GM12878 (cell line): ENCODE measurements around the gene CCDC159. TPM values are rescaled to one million over a fixed set of nuclear protein-coding genes. Genes with fewer than 3 reads are reported as not detected.

ENCODE experiments used
- ATAC-seq: fragments of 200-7000 bp; cut with Tn5 transposase; 3 replicates; pipeline ENCODE4 v1.9.1; 2020; ENCODE audit warnings: mild to moderate bottlenecking, moderate library complexity
- BruUV-seq: library from RNA; stranded (reverse); fragments of 400-500 nt; replicated peaks from 2 replicates; lab custom pipeline; 2021; lab: Mats Ljungman, UMichigan
- CTCF ChIA-PET: fragments of 300-600 bp; sonication (Branson Sonifier 250); formaldehyde crosslinking; extraction: SDS; loops from one replicate; lab custom pipeline; 2021; ENCODE audit warnings: inconsistent platforms; lab: Yijun Ruan, JAX
- POLR2A ChIA-PET: fragments of 350-600 bp; formaldehyde crosslinking; extraction: SDS; loops from one replicate; lab custom pipeline; 2021; ENCODE audit warnings: inconsistent platforms; lab: Charles Lee
- RAD21 ChIA-PET: fragments of 300-600 bp; sonication (Branson Sonifier 250); formaldehyde crosslinking; loops from one replicate; lab custom pipeline; 2023; ENCODE audit warnings: antibody characterized with exemption; ENCODE audit not compliant: unreplicated experiment; lab: Charles Lee
- SMC1A ChIA-PET: fragments of 300-600 bp; sonication (Branson Sonifier 250); formaldehyde crosslinking; loops from one replicate; lab custom pipeline; 2023; ENCODE audit not compliant: unreplicated experiment, uncharacterized antibody; lab: Charles Lee
- DNase-seq: peaks from one replicate; pipeline ENCODE4 v3.0.0-alpha.2; 2011; ENCODE audit warnings: low read depth, low spot score
- FAIRE-seq: peaks from 3 replicates; lab custom pipeline; 2011; peaks lifted over from hg19 to GRCh38; lab: Jason Lieb, UNC
- H2AFZ ChIP-seq: 2 replicates; pipeline ENCODE4 v1.6.0; 2011; ENCODE audit warnings: low read depth, low read length, control low read depth; ENCODE audit not compliant: control insufficient read depth
- H3K27ac ChIP-seq: 2 replicates; pipeline ENCODE4 v1.5.1; 2011; ENCODE audit warnings: control low read depth; ENCODE audit not compliant: control insufficient read depth, insufficient read depth
- H3K27me3 ChIP-seq, 2 experiments: replicated peaks in 1 of 2; 2 replicates each; pipeline versions ENCODE4 v1.6.0 to v1.6.1; 2011; ENCODE audit warnings: low read length in 1 of 2; ENCODE audit not compliant: control insufficient read depth in 2 of 2, insufficient read depth in 2 of 2
- H3K36me3 ChIP-seq, 2 experiments: 2 replicates each; pipeline ENCODE4 v1.5.1; 2011; ENCODE audit warnings: low read length in 1 of 2; ENCODE audit not compliant: control insufficient read depth in 2 of 2, insufficient read depth in 2 of 2
- H3K4me1 ChIP-seq: 2 replicates; pipeline ENCODE4 v1.6.1; 2011; ENCODE audit warnings: mild to moderate bottlenecking, low read length, moderate library complexity, mixed read lengths; ENCODE audit not compliant: control insufficient read depth, insufficient read depth
- H3K4me2 ChIP-seq: 2 replicates; pipeline ENCODE4 v1.6.0; 2011; ENCODE audit warnings: control low read depth; ENCODE audit not compliant: control insufficient read depth, insufficient read depth
- H3K4me3 ChIP-seq: fragments of 200-600 bp; sonication (generic); 2 replicates; pipeline ENCODE4 v1.5.1; 2016
- H3K79me2 ChIP-seq: 2 replicates; pipeline ENCODE4 v1.6.0; 2011; ENCODE audit warnings: low read length; ENCODE audit not compliant: control insufficient read depth, insufficient read depth
- H3K9ac ChIP-seq: 2 replicates; pipeline ENCODE4 v1.8.0; 2011; ENCODE audit warnings: low read length, control low read depth, mixed read lengths; ENCODE audit not compliant: control insufficient read depth, insufficient read depth
- H3K9me3 ChIP-seq: replicated peaks from 3 replicates; pipeline ENCODE4 v1.5.1; 2011; ENCODE audit warnings: mild to moderate bottlenecking, low read length; ENCODE audit not compliant: control insufficient read depth, insufficient read depth
- H4K20me1 ChIP-seq: 2 replicates; pipeline ENCODE4 v1.6.0; 2011; ENCODE audit not compliant: control insufficient read depth, insufficient read depth
- IKZF1 ChIP-seq: fragments of 450-650 bp; conservative IDR thresholded peaks from 2 replicates; pipeline ENCODE4 v1.6.1; 2017; ENCODE audit warnings: antibody characterized with exemption, mild to moderate bottlenecking
- JUNB ChIP-seq: IDR thresholded peaks from 2 replicates; pipeline ENCODE4 v1.6.1; 2016; ENCODE audit warnings: antibody characterized with exemption, mild to moderate bottlenecking
- MTA2 ChIP-seq: fragments of 450-650 bp; IDR thresholded peaks from 2 replicates; pipeline ENCODE4 v1.6.1; 2016; ENCODE audit warnings: low read depth, mild to moderate bottlenecking, moderate library complexity
- NR2C1 ChIP-seq: fragments of 450-650 bp; IDR thresholded peaks from 2 replicates; pipeline ENCODE4 v1.6.1; 2017; ENCODE audit warnings: antibody characterized with exemption, mild to moderate bottlenecking, moderate library complexity
- NR2C2 ChIP-seq: IDR thresholded peaks from 2 replicates; pipeline ENCODE4 v1.6.1; 2011; ENCODE audit warnings: borderline replicate concordance, low read depth; ENCODE audit not compliant: control insufficient read depth, insufficient read length
- NR2F1 ChIP-seq: fragments of 450-650 bp; conservative IDR thresholded peaks from 2 replicates; pipeline ENCODE4 v1.6.1; 2017; ENCODE audit warnings: mild to moderate bottlenecking
- RUNX3 ChIP-seq: IDR thresholded peaks from 2 replicates; pipeline ENCODE4 v1.6.1; 2012; ENCODE audit warnings: low read length, inconsistent platforms
- ZNF274 ChIP-seq: IDR thresholded peaks from one replicate; pipeline ENCODE4 v1.8.0; 2011; ENCODE audit not compliant: insufficient read length, insufficient read depth
- WGBS: methylation state at CpG from one replicate; pipeline ENCODE4 v1.1.6; 2016; ENCODE audit warnings: low lambda C conversion rate; ENCODE audit not compliant: insufficient replicate concordance, insufficient coverage; ENCODE audit errors: missing lambda C conversion rate; 5-methylcytosine and 5-hydroxymethylcytosine counted together
- in situ Hi-C: fragments of 300-500 bp; cut with MboI; formaldehyde crosslinking; loops from 9 replicates; pipeline ENCODE4 v1.14.3; 2018; ENCODE audit warnings: mixed read lengths
- intact Hi-C: fragments of 100-400 bp; cut with micrococcal nuclease; formaldehyde crosslinking; loops from one replicate; pipeline ENCODE4 v1.14.2; 2022; ENCODE audit not compliant: unreplicated experiment
- polyA plus RNA-seq, 11 experiments: library from polyadenylated mRNA; depleted of rRNA in 4 of 11; unstranded in 6 of 11; stranded (reverse) in 5 of 11; fragments of >200 nt; fragmentation: Nextera tagmentation in 4 of 11; fragmentation: Illumina TruSeq in 1 of 11; extraction: Ambion mirVana in 4 of 11; extraction: Trizol in 1 of 11; gene quantifications; 1 replicate in 1 of 11; 2 replicates in 10 of 11; pipeline versions ENCODE4 v1.2.1 to v1.2.3, GENCODE V29; 2011 to 2016; ENCODE audit warnings: inconsistent platforms in 2 of 11, missing spikeins in 2 of 11, low read depth in 1 of 11
- total RNA-seq, 4 experiments: library from RNA; depleted of rRNA in 3 of 4; stranded (reverse); fragments of >200 nt in 3 of 4; fragmentation: Illumina TruSeq in 1 of 4; extraction: Trizol in 1 of 4; gene quantifications; 2 replicates each; pipeline versions ENCODE4 v1.2.1 to v1.2.3, GENCODE V29; 2013 to 2021

Gene CCDC159
- total and polyA plus RNA-seq, 10 of the 15 experiments (the other 5 are each of a cell fraction or from before 2014, with no cell fraction given), result 0.61 to 14.7 (median 10.1) TPM

GRCh38 chr19:11400798-11401197, 54.5 kb downstream of the CCDC159 start:
- SMC1A ChIA-PET, result no interaction called here
- ATAC-seq, result no peak
- Histone ChIP-seq H3K4me2 (no peak overlapping the region), H3K27me3 (no peaks in the 10 kb centered on the region), H2AFZ (no peak overlapping the region), H3K27ac (no peak overlapping the region), H4K20me1 (no peaks in the 10 kb centered on the region), H3K4me3 (no peak overlapping the region), H3K79me2 (no peaks in the 10 kb centered on the region), H3K36me3 (no peaks in the 10 kb centered on the region), H3K9ac (no peak overlapping the region), H3K4me1 (no peaks in the 10 kb centered on the region), H3K9me3 (no peaks in the 10 kb centered on the region)
- peak; percentile 68; the same call in 1 of the 2 replicates for TF ChIP-seq NR2F1
- no peak for TF ChIP-seq NR2C2
- peak; percentile 32; the same call in 1 of the 2 replicates for TF ChIP-seq NR2C1
- 31% methylated on average over 1 of the region's 1 CpG for whole genome bisulfite sequencing
- CTCF ChIA-PET, result no interaction called here
- no TSS peak for BruUV-seq
- in situ Hi-C loops (no loop called here), intact Hi-C loops (no loop called here)
- DNase-seq, result no peak
- RAD21 ChIA-PET, result no interaction called here
- no peak for FAIRE-seq
- POLR2A ChIA-PET, result no interaction called here

GRCh38 chr19:11401808-11402543, 55.7 kb downstream of the CCDC159 start:
- H3K36me3 ChIP-seq, result no peaks in the 10 kb centered on the region
- H3K4me1 ChIP-seq, result no peaks in the 10 kb centered on the region
- FAIRE-seq (no peak), DNase-seq (no peak), ATAC-seq (no peak)
- no peak overlapping the region for H3K9ac ChIP-seq
- H3K4me2 ChIP-seq, result no peak overlapping the region
- no peaks in the 10 kb centered on the region for H4K20me1 ChIP-seq
- H3K9me3 ChIP-seq, result no peaks in the 10 kb centered on the region
- POLR2A ChIA-PET, result interaction anchor here (0.6 kb wide), 2 partner anchors 12 to 36 kb away, joined by 4 read pairs; no protein-coding TSS in a partner anchor
- no TSS peak for BruUV-seq
- WGBS, result 33% methylated on average over 5 of the region's 9 CpGs
- CTCF ChIA-PET, result interaction anchor here (0.7 kb wide), 1 partner anchor 27 kb away, joined by 3 read pairs; no protein-coding TSS in a partner anchor
- TF ChIP-seq NR2C2, result peak; percentile 84
- no peak for TF ChIP-seq JUNB
- TF ChIP-seq ZNF274, result no peak
- TF ChIP-seq RUNX3, result no peak
- no peak for TF ChIP-seq IKZF1
- peak; percentile 90 for TF ChIP-seq NR2F1
- no peak for TF ChIP-seq MTA2
- TF ChIP-seq NR2C1, result peak; percentile 91
- in situ Hi-C loops, result no loop called here
- H2AFZ ChIP-seq, result no peak overlapping the region
- RAD21 ChIA-PET, result no interaction called here
- no peaks in the 10 kb centered on the region; a peak in 1 of 4 replicates for H3K27me3 ChIP-seq
- H3K27ac ChIP-seq, result no peak overlapping the region
- SMC1A ChIA-PET, result no interaction called here
- H3K79me2 ChIP-seq, result no peaks in the 10 kb centered on the region
- no peak overlapping the region for H3K4me3 ChIP-seq
- intact Hi-C loops, result no loop called here

Other genes with a start within 250 kb of the CCDC159 start
Only the 7 nearest of the 19 such genes appear.
- gene TSPAN16, start 50.4 kb upstream of the CCDC159 start, total RNA-seq (2014; rRNA removed), result not detected in 2 replicates
- gene TSPAN16, start 50.4 kb upstream of the CCDC159 start, total RNA-seq (2014; rRNA removed; fragmentation: Illumina TruSeq; extraction: Trizol), result not detected in 2 replicates
- not detected in 2 replicates for gene TSPAN16, start 50.4 kb upstream of the CCDC159 start, total RNA-seq (2021)
- gene TSPAN16, start 50.4 kb upstream of the CCDC159 start, polyA plus RNA-seq (2011; rRNA removed), result not detected in 2 replicates
- not detected in 2 replicates for gene TSPAN16, start 50.4 kb upstream of the CCDC159 start, polyA plus RNA-seq (2014; fragmentation: Illumina TruSeq; extraction: Trizol)
- not detected for gene TSPAN16, start 50.4 kb upstream of the CCDC159 start, polyA plus RNA-seq (2014; fragmentation: Nextera tagmentation; extraction: Ambion mirVana)
- gene TSPAN16, start 50.4 kb upstream of the CCDC159 start, polyA plus RNA-seq (2014; rRNA removed), result not detected in 2 replicates
- not detected for gene TSPAN16, start 50.4 kb upstream of the CCDC159 start, polyA plus RNA-seq (2016; fragmentation: Nextera tagmentation; extraction: Ambion mirVana)
- gene RAB3D, start 6.9 kb upstream of the CCDC159 start, total RNA-seq (2014; rRNA removed), result 7.0 and 7.8 TPM in 2 replicates
- gene RAB3D, start 6.9 kb upstream of the CCDC159 start, total RNA-seq (2014; rRNA removed; fragmentation: Illumina TruSeq; extraction: Trizol), result 6.6 and 6.8 TPM in 2 replicates
- gene RAB3D, start 6.9 kb upstream of the CCDC159 start, total RNA-seq (2021), result 15.7 and 18.5 TPM in 2 replicates
- 5.7 and 13.0 TPM in 2 replicates for gene RAB3D, start 6.9 kb upstream of the CCDC159 start, polyA plus RNA-seq (2011; rRNA removed)
- 4.8 and 5.1 TPM in 2 replicates for gene RAB3D, start 6.9 kb upstream of the CCDC159 start, polyA plus RNA-seq (2014; fragmentation: Illumina TruSeq; extraction: Trizol)
- 1 to 10 TPM; 1.1 to 4.1 TPM for gene RAB3D, start 6.9 kb upstream of the CCDC159 start, polyA plus RNA-seq (2014; fragmentation: Nextera tagmentation; extraction: Ambion mirVana)
- gene RAB3D, start 6.9 kb upstream of the CCDC159 start, polyA plus RNA-seq (2014; rRNA removed), result 9.1 and 13.6 TPM in 2 replicates
- 1 to 10 TPM; 3.9 to 5.6 TPM for gene RAB3D, start 6.9 kb upstream of the CCDC159 start, polyA plus RNA-seq (2016; fragmentation: Nextera tagmentation; extraction: Ambion mirVana)
- 109 and 113 TPM in 2 replicates for gene TMEM205, start 251 bp upstream of the CCDC159 start, total RNA-seq (2014; rRNA removed)
- 46.8 and 54.5 TPM in 2 replicates for gene TMEM205, start 251 bp upstream of the CCDC159 start, total RNA-seq (2014; rRNA removed; fragmentation: Illumina TruSeq; extraction: Trizol)
- 67.5 and 75.2 TPM in 2 replicates for gene TMEM205, start 251 bp upstream of the CCDC159 start, total RNA-seq (2021)
- gene TMEM205, start 251 bp upstream of the CCDC159 start, polyA plus RNA-seq (2011; rRNA removed), result 48.2 and 86.1 TPM in 2 replicates
- gene TMEM205, start 251 bp upstream of the CCDC159 start, polyA plus RNA-seq (2014; fragmentation: Illumina TruSeq; extraction: Trizol), result 36.3 and 90.5 TPM in 2 replicates
- 10 to 100 TPM; 27.8 to 39.4 TPM for gene TMEM205, start 251 bp upstream of the CCDC159 start, polyA plus RNA-seq (2014; fragmentation: Nextera tagmentation; extraction: Ambion mirVana)
- 118 and 120 TPM in 2 replicates for gene TMEM205, start 251 bp upstream of the CCDC159 start, polyA plus RNA-seq (2014; rRNA removed)
- gene TMEM205, start 251 bp upstream of the CCDC159 start, polyA plus RNA-seq (2016; fragmentation: Nextera tagmentation; extraction: Ambion mirVana), result 100 to 1,000 TPM; 133 to 144 TPM
- gene PLPPR2, start 8.9 kb downstream of the CCDC159 start, total RNA-seq (2014; rRNA removed), result 0.76 and 0.85 TPM in 2 replicates
- gene PLPPR2, start 8.9 kb downstream of the CCDC159 start, total RNA-seq (2014; rRNA removed; fragmentation: Illumina TruSeq; extraction: Trizol), result 0.23 and 0.31 TPM in 2 replicates
- 1.7 and 2.5 TPM in 2 replicates for gene PLPPR2, start 8.9 kb downstream of the CCDC159 start, total RNA-seq (2021)
- gene PLPPR2, start 8.9 kb downstream of the CCDC159 start, polyA plus RNA-seq (2011; rRNA removed), result 0.22 and 0.27 TPM in 2 replicates
- gene PLPPR2, start 8.9 kb downstream of the CCDC159 start, polyA plus RNA-seq (2014; fragmentation: Illumina TruSeq; extraction: Trizol), result 0.43 and 0.56 TPM in 2 replicates
- under 1 TPM; 0.09 to 0.21 TPM for gene PLPPR2, start 8.9 kb downstream of the CCDC159 start, polyA plus RNA-seq (2014; fragmentation: Nextera tagmentation; extraction: Ambion mirVana)
- gene PLPPR2, start 8.9 kb downstream of the CCDC159 start, polyA plus RNA-seq (2014; rRNA removed), result 1.8 and 2.8 TPM in 2 replicates
- 1 to 10 TPM; 1.5 to 2.1 TPM for gene PLPPR2, start 8.9 kb downstream of the CCDC159 start, polyA plus RNA-seq (2016; fragmentation: Nextera tagmentation; extraction: Ambion mirVana)
- 2.8 and 3.1 TPM in 2 replicates for gene SWSAP1, start 28.1 kb downstream of the CCDC159 start, total RNA-seq (2014; rRNA removed)
- gene SWSAP1, start 28.1 kb downstream of the CCDC159 start, total RNA-seq (2014; rRNA removed; fragmentation: Illumina TruSeq; extraction: Trizol), result 1.5 and 2.1 TPM in 2 replicates
- 2.6 and 3.0 TPM in 2 replicates for gene SWSAP1, start 28.1 kb downstream of the CCDC159 start, total RNA-seq (2021)
- gene SWSAP1, start 28.1 kb downstream of the CCDC159 start, polyA plus RNA-seq (2011; rRNA removed), result 1.2 and 2.3 TPM in 2 replicates
- gene SWSAP1, start 28.1 kb downstream of the CCDC159 start, polyA plus RNA-seq (2014; fragmentation: Illumina TruSeq; extraction: Trizol), result 0.35 and 1.6 TPM in 2 replicates
- gene SWSAP1, start 28.1 kb downstream of the CCDC159 start, polyA plus RNA-seq (2014; fragmentation: Nextera tagmentation; extraction: Ambion mirVana), result 1 to 10 TPM in 1 of 2 experiments, under 1 TPM in 1; 0.18 to 1.0 TPM
- gene SWSAP1, start 28.1 kb downstream of the CCDC159 start, polyA plus RNA-seq (2014; rRNA removed), result 3.7 and 4.7 TPM in 2 replicates
- 1 to 10 TPM; 5.3 to 6.5 TPM for gene SWSAP1, start 28.1 kb downstream of the CCDC159 start, polyA plus RNA-seq (2016; fragmentation: Nextera tagmentation; extraction: Ambion mirVana)
- 3.0 and 3.8 TPM in 2 replicates for gene EPOR, start 37.8 kb downstream of the CCDC159 start, total RNA-seq (2014; rRNA removed)
- 1.2 and 1.4 TPM in 2 replicates for gene EPOR, start 37.8 kb downstream of the CCDC159 start, total RNA-seq (2014; rRNA removed; fragmentation: Illumina TruSeq; extraction: Trizol)
- gene EPOR, start 37.8 kb downstream of the CCDC159 start, total RNA-seq (2021), result 2.9 and 3.3 TPM in 2 replicates
- 1.8 and 2.8 TPM in 2 replicates for gene EPOR, start 37.8 kb downstream of the CCDC159 start, polyA plus RNA-seq (2011; rRNA removed)
- gene EPOR, start 37.8 kb downstream of the CCDC159 start, polyA plus RNA-seq (2014; fragmentation: Illumina TruSeq; extraction: Trizol), result 0.65 and 1.4 TPM in 2 replicates
- under 1 TPM; 0.66 to 0.74 TPM for gene EPOR, start 37.8 kb downstream of the CCDC159 start, polyA plus RNA-seq (2014; fragmentation: Nextera tagmentation; extraction: Ambion mirVana)
- 4.4 and 6.0 TPM in 2 replicates for gene EPOR, start 37.8 kb downstream of the CCDC159 start, polyA plus RNA-seq (2014; rRNA removed)
- gene EPOR, start 37.8 kb downstream of the CCDC159 start, polyA plus RNA-seq (2016; fragmentation: Nextera tagmentation; extraction: Ambion mirVana), result 10 to 100 TPM in 1 of 2 experiments, 1 to 10 TPM in 1; 6.7 to 10.1 TPM
- not detected in 2 replicates for gene RGL3, start 72.8 kb downstream of the CCDC159 start, total RNA-seq (2014; rRNA removed)
- gene RGL3, start 72.8 kb downstream of the CCDC159 start, total RNA-seq (2014; rRNA removed; fragmentation: Illumina TruSeq; extraction: Trizol), result not detected in 2 replicates
- gene RGL3, start 72.8 kb downstream of the CCDC159 start, total RNA-seq (2021), result not detected in 2 replicates
- not detected in 2 replicates for gene RGL3, start 72.8 kb downstream of the CCDC159 start, polyA plus RNA-seq (2011; rRNA removed)
- gene RGL3, start 72.8 kb downstream of the CCDC159 start, polyA plus RNA-seq (2014; fragmentation: Illumina TruSeq; extraction: Trizol), result not detected in 2 replicates
- not detected for gene RGL3, start 72.8 kb downstream of the CCDC159 start, polyA plus RNA-seq (2014; fragmentation: Nextera tagmentation; extraction: Ambion mirVana)
- not detected in 2 replicates for gene RGL3, start 72.8 kb downstream of the CCDC159 start, polyA plus RNA-seq (2014; rRNA removed)
- gene RGL3, start 72.8 kb downstream of the CCDC159 start, polyA plus RNA-seq (2016; fragmentation: Nextera tagmentation; extraction: Ambion mirVana), result not detected